Heart right ventricle (tissue), 16 donors: ENCODE measurements around the gene CLBA1. TPM values are rescaled to one million over a fixed set of nuclear protein-coding genes. Genes with fewer than 3 reads are reported as not detected.
A peak's percentile ranks its signal among the peaks of the same experiment; 100 is the strongest.

ENCODE experiments used
- ATAC-seq, 8 donors: fragments of 200-7000 bp; cut with Tn5 transposase; one replicate each; pipeline ENCODE4 v1.9.1; 2020; ENCODE audit warnings: mild to moderate bottlenecking in 8 of 8, moderate library complexity in 8 of 8, moderate number of reproducible peaks in 1 of 8
- DNase-seq, 2 donors: peaks; one replicate each; pipeline ENCODE4 v3.0.0-alpha.2; 2020
- H3K27ac ChIP-seq, 10 donors: fragments of 200-600 bp; sonication (generic) in 2 of 10; one replicate each; pipeline versions ENCODE4 v1.5.0 to v1.8.0; 2020 to 2022; ENCODE audit warnings: mild to moderate bottlenecking in 3 of 10
- H3K27me3 ChIP-seq, 7 donors: fragments of 200-600 bp; one replicate each; pipeline ENCODE4 v1.8.0; 2021 to 2022; ENCODE audit warnings: mild to moderate bottlenecking in 2 of 7
- H3K36me3 ChIP-seq, 9 donors: fragments of 200-600 bp; sonication (generic) in 1 of 9; one replicate each; pipeline versions ENCODE4 v1.5.0 to v1.8.0; 2020 to 2022; ENCODE audit warnings: mild to moderate bottlenecking in 2 of 9
- H3K4me1 ChIP-seq, 9 donors: fragments of 200-600 bp; sonication (generic) in 1 of 9; one replicate each; pipeline versions ENCODE4 v1.5.0 to v1.8.0; 2020 to 2022; ENCODE audit warnings: mild to moderate bottlenecking in 4 of 9
- H3K4me3 ChIP-seq, 10 donors: fragments of 200-600 bp; sonication (generic) in 2 of 10; one replicate each; pipeline versions ENCODE4 v1.5.0 to v1.8.0; 2020 to 2022; ENCODE audit warnings: mild to moderate bottlenecking in 7 of 10, moderate library complexity in 2 of 10
- H3K9me3 ChIP-seq, 11 donors: fragments of 200-600 bp in 10 of 11; sonication (generic) in 2 of 11; one replicate each; pipeline versions ENCODE4 v1.5.0 to v1.8.0; 2013 to 2022; ENCODE audit warnings: mild to moderate bottlenecking in 2 of 11, control low read depth in 1 of 11, moderate library complexity in 1 of 11
- WGBS, 2 donors: extraction: QIAGEN DNeasy Blood & Tissue Kit; methylation state at CpG; one replicate each; pipeline ENCODE4 v1.1.7; 2013; ENCODE audit warnings: inconsistent platforms in 1 of 2; 5-methylcytosine and 5-hydroxymethylcytosine counted together
- intact Hi-C, 10 donors: fragments of 100-400 bp; cut with DNase I; formaldehyde crosslinking; loops; one replicate each; pipeline versions ENCODE4 v1.11.1 to v1.14.2; 2022
- polyA plus RNA-seq, 2 donors: library from polyadenylated mRNA; stranded (reverse); fragments of 200-250 nt; gene quantifications; one replicate each; pipeline ENCODE4 v1.2.3, GENCODE V29; 2013
- total RNA-seq, 10 donors: library from RNA; stranded (reverse); fragmentation: NEBNext Ultra II Directional in 3 of 10; extraction: Animal tissue kit (Norgen Biotek cat#: 25700) in 3 of 10; gene quantifications; one replicate each; pipeline versions ENCODE4 v1.2.1 to v1.2.4, GENCODE V29; 2021 to 2023
- TF ChIP-seq, protein P1 (sequence below), 9 donors: fragments of 200-600 bp; sonication (generic) in 2 of 9; IDR thresholded peaks; one replicate each; pipeline versions ENCODE4 v1.5.0 to v1.8.0; 2021 to 2022; ENCODE audit warnings: antibody characterized with exemption in 9 of 9, mild to moderate bottlenecking in 5 of 9, moderate library complexity in 1 of 9
- donor health status: Arrhythmogenic right ventricular cardiomyopathy.
- donor health status: ischemic (EF 13 %, LVEDD 7.1; RV severe dilation, severe dysfunction).
- donor health status: healthy with polysubstance abuse.
- donor health status: DM: no; HTN: yes; CAD: no.
- donor health status: DM: no; HTN: no; CAD: no.
- donor health status: ischemic (EF 25% LVEDD 6.9; RV normal size, moderate dysfunction).
- donor health status: ischemic (EF 25% LVEDD 5.7; RV mildly dilated, moderate dysfunction).
- donor health status: healthy.
- donor health status: DM: yes; HTN: yes; CAD: no.
- donor health status: Ischemic cardiomyopathy.
- donor health status: ischemic (EF 35%, LVEDD 5.7; RV mildly dilated, moderate dysfunction).
- donor health status: nonischemic (EF 11% LVEDD 7.7; RV severe dilation, severe dysfunction).
- donor health status: DM: yes; HTN: yes; CAD: no.
- donor health status: PGD.
- donor health status: ischemic (EF 29% LVEDD 5.4; RV normal size, mild dysfunction).
- donor health status: nonischemic (EF 23%, LVEDD 6.1; RV moderate dilation, normal function).

CLBA1 gene
- total and polyA plus RNA-seq, 12 donors = 1.2 to 3.5 (median 2.6) TPM

DNA sequence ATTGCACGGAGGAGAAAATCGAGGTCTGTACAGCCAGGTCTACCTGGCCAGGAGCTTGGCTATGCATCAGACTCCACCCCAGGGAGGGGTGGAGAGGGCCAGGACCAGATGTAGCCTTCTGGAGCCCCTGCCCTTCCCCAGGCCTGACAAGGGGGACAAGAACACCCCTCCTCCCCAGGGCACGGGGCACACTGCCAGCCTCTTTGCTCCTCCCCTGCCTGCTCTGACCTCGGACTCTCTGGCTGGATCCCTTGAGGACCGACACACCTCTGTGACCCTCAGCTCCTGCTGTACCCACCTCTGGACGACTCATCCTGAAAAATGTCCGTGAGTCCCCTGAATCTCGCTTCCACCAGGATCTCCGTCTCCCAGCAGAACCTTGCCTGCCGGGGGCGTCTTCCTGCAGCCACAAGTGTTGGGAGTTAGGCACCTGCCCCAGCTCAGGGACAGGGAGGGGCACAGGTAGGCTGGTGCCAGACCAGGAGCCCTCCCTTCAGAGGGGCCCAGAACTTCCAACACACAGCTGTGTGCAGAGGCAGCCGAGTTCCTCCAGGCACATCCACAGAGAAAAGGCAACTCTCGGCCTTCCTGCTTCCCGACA lies 29.2 kb upstream of the CLBA1 start:
- Histone ChIP-seq H3K27ac (no peak overlapping the region), H3K36me3 (peaks cover 0 to 12% (median 0%) of the 10 kb centered on the region in 9 donors), H3K4me1 (no peaks in the 10 kb centered on the region), H3K27me3 (peaks cover 0 to 22% (median 7%) of the 10 kb centered on the region in 7 donors), H3K9me3 (no peaks in the 10 kb centered on the region), H3K4me3 (no peak overlapping the region)
- ATAC-seq (no peak), DNase-seq (no peak)
- TF ChIP-seq, protein P1, sequence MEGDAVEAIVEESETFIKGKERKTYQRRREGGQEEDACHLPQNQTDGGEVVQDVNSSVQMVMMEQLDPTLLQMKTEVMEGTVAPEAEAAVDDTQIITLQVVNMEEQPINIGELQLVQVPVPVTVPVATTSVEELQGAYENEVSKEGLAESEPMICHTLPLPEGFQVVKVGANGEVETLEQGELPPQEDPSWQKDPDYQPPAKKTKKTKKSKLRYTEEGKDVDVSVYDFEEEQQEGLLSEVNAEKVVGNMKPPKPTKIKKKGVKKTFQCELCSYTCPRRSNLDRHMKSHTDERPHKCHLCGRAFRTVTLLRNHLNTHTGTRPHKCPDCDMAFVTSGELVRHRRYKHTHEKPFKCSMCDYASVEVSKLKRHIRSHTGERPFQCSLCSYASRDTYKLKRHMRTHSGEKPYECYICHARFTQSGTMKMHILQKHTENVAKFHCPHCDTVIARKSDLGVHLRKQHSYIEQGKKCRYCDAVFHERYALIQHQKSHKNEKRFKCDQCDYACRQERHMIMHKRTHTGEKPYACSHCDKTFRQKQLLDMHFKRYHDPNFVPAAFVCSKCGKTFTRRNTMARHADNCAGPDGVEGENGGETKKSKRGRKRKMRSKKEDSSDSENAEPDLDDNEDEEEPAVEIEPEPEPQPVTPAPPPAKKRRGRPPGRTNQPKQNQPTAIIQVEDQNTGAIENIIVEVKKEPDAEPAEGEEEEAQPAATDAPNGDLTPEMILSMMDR (IDR thresholded peaks at IDR 0.05) = no peak
- WGBS, 2 donors = 80 to 84% methylated on average over 14 of the region's 14 CpGs
- intact Hi-C loops = no loop called here

DNA sequence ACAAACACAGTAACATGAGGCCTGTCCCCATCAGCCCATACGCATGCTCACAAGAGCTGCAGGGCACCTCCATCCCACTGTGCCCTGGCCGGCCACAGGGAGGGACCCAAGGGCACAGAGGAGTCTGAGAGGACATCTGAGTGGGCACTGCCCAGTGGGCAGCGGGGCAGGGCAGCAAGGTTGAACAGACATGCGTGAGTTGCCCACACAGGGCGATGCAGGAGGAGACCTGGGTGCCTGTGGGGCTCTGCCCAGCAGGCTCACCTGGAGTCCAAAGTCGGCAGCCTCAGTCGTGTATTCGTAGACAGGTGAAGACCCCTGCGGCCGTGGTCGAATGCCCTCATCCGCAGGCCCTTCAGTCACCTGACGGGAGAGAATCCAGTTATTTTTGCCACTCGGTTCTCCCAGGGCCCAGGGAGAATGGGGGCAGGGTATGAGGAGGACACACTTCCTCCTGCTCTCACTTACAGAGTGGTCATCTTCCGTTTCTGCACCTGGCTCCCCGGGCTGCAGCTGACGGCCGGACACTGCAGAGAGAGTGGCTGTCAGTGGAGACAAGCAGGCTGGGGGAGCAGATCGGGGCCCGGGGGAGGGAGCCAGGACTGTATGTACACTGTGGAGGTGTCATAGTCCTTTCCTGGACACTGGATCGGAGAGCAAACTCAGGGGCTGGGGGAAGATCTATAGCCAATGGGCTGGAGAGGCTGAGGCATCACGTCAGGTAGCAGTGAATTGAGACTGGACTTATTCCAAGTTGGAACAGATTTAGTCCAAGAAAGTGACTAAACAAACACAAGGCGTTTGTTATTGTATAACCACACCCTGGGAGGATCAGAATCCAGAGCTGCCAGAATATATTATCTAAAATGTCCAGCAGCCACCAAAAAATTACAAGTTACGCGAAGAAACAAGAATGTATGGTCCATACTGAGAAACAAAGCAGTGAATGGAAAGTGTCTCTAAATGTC lies 28.2 kb upstream of the CLBA1 start:
- Histone ChIP-seq H3K27ac (no peak overlapping the region), H3K27me3 (peaks cover 0 to 22% (median 7%) of the 10 kb centered on the region in 7 donors), H3K4me3 (no peak overlapping the region), H3K4me1 (no peaks in the 10 kb centered on the region), H3K9me3 (no peaks in the 10 kb centered on the region), H3K36me3 (peaks cover 0 to 12% (median 0%) of the 10 kb centered on the region in 9 donors)
- TF ChIP-seq, protein P1 (IDR thresholded peaks at IDR 0.05) = no peak
- intact Hi-C loops = no loop called here
- peak in 1 of 8 donors; percentile 14 for ATAC-seq
- WGBS, 2 donors = 66 to 76% methylated on average over 25 of the region's 25 CpGs
- DNase-seq = no peak

DNA sequence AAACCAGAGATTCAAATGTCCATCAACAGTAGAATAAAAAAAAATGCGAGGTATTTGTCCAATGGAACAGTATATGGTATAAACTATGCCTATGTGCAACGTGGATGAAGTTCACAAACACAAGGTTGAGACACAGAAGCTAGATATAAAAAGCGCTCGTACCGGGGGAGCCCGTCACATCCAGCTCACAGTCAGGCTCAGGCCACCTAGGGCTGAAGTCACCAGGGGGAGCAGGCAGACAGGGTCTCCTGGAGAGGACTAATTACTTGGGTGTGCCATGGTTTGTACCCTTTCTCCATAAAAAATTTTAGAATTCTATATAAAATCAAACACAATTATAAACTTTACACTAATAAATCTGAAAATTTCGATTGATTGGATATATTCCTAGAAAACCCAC lies 21.0 kb upstream of the CLBA1 start:
- DNase-seq (no peak), ATAC-seq (no peak)
- Histone ChIP-seq H3K4me3 (no peak overlapping the region), H3K27me3 (peaks cover 0 to 40% (median 0%) of the 10 kb centered on the region in 7 donors), H3K27ac (no peak overlapping the region), H3K36me3 (no peaks in the 10 kb centered on the region), H3K4me1 (peaks cover 13 to 30% (median 24%) of the 10 kb centered on the region in 9 donors), H3K9me3 (no peaks in the 10 kb centered on the region)
- 90 to 91% methylated on average over 7 of the region's 7 CpGs for WGBS, 2 donors
- TF ChIP-seq, protein P1 (IDR thresholded peaks at IDR 0.05) = no peak
- intact Hi-C loops = no loop called here

DNA sequence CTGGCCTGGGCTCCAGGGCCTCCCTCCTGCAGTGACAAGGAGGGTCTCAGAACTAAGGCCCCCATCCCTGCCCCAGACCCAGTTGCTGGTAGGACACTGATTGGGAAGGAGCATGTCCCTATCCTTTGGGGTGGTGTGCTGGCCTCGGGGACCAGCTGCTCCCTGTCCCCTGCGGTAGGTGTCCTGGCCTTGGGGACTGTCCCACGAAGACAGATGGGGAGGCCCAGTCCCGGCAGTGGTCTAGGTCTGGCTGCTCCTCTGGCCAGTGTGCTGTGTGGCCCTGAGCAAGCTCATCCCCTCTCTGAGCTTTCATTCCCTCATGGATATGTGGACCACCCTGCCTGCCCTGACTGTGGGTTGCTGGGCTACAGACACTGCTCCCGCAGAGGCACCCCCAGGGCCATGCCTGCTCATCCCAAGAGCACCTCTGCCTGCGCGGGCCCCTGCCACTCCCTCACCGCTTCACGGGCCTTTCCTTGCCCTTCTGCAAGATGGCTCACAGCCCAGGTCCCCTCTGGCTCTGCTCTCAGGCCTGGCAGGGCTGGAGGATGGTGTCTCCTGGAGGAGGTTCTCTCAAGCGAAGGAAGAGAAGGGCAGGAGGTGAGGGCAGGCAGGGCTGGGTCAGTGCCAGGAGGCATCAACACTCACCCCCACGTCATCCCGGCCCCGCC lies 19.9 kb upstream of the CLBA1 start:
- no peak for ATAC-seq
- H3K4me3 ChIP-seq = no peak overlapping the region
- peaks cover 13 to 42% (median 25%) of the 10 kb centered on the region in 9 donors for H3K4me1 ChIP-seq
- DNase-seq = peak in 1 of 2 donors; percentile 7
- intact Hi-C loops = loop anchor here in 1 of 10 donors (5.0 kb wide), 1 partner anchor 33 kb away; no protein-coding TSS in a partner anchor
- H3K27ac ChIP-seq = no peak overlapping the region
- TF ChIP-seq, protein P1 (IDR thresholded peaks at IDR 0.05) = no peak
- H3K27me3 ChIP-seq = peaks cover 0 to 37% (median 0%) of the 10 kb centered on the region in 7 donors
- WGBS, 2 donors = 69 to 84% methylated on average over 13 of the region's 13 CpGs
- H3K9me3 ChIP-seq = no peaks in the 10 kb centered on the region
- no peaks in the 10 kb centered on the region for H3K36me3 ChIP-seq
